Measurements from ENCODE around the gene PREB.

The PREB gene

GRCh38 chr2:27099334-27099955 is 35.0 kb downstream of the PREB start:
- in situ Hi-C loops (cut with MboI; ENCODE audit: low sequenced_read_pairs): no loop called here

DNA sequence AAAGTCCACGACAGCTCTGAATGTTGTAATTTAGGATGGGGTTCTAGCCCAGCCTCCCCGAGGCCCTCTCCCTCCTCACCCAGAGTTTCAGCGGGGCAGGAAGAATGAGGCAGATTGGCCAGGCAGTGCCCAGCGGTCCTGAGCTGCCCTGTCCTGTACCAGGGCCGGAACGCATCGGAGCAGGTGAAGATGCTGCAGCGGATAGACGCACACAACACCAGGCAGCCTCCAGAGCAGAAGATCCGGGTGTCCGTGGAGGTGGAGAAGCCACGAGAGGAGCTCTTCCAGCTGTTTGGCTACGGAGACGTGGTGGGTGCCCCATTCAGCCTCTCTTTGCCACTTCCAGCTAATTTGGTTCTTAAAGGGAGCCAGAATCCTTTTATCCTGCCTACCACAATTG is 37.1 kb downstream of the PREB start:
- in situ Hi-C loops (cut with MboI; ENCODE audit: low sequenced_read_pairs): no loop called here

GRCh38 chr2:27096748-27097297 is 37.6 kb downstream of the PREB start:
- in situ Hi-C loops (cut with MboI; ENCODE audit: low sequenced_read_pairs): no loop called here

DNA sequence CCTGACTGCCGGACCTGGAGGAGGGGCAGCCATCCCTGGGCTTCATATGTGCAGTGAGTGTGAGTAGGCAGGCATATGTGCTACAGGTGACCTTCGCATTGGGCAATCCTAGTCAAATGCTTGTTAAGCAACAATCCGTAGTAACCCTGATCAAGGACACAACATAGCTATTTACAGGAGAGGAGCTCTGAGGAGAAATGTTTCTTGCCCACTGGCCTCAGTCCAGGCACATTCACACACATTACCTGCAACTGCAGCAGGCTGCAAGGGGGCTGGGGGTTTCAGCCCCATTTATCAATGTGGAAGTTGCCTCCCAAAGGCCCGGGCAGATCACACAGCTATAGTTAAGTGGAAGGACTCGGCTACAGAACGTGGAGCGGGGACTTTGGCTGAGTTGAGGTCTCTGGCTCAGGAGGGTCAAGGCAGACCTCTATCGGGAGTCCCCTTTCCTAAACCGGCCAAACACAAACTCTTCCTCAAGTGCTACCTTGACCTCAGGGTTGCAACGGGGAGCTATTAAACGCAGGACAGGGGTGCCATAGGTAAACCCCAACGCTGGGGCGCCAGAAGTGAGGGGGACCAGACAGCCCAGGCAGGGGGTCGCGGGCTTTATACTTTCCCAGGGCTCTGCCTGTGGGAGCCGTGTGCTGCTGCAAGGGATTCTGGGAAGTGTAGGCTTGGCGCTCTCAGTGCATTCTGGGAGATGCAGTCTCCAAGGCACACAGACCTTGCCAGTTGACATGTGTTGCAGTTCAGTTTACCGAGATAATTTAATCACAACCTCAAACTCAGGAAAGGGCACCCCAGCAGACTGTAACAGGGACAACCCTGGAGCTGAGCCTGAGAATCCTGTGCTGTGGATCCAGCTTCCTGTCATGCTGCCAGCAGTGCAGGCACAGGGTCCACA is 38.4 kb downstream of the PREB start:
- in situ Hi-C loops (cut with MboI; ENCODE audit: low sequenced_read_pairs): no loop called here

DNA sequence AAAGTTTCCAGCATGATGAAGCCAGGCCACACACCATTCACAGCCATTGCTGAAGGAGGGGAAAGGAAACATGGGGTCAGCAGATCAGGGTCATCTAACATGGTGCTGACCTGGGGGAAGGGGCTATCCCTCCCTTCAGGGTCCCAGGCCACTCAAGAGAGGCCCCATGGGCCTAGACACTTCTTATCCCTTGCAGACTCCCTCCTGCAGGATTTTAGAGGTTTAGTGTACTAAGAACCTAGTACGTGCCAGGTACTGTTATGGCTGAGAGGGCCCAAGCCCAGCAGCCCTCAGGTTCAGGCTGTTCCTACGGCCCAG is 39.0 kb downstream of the PREB start:
- in situ Hi-C loops (cut with MboI; ENCODE audit: low sequenced_read_pairs): no loop called here

- in situ Hi-C loops (cut with MboI; ENCODE audit: low sequenced_read_pairs): no loop called here
Measured at GRCh38 chr2:27094353-27094984, 40.0 kb downstream of the PREB start.

- in situ Hi-C loops (cut with MboI; ENCODE audit: low sequenced_read_pairs): no loop called here
Measured at GRCh38 chr2:27093430-27094352, 40.7 kb downstream of the PREB start.

- in situ Hi-C loops (cut with MboI; ENCODE audit: low sequenced_read_pairs): no loop called here
Measured at GRCh38 chr2:27092696-27093429, 41.6 kb downstream of the PREB start.

DNA sequence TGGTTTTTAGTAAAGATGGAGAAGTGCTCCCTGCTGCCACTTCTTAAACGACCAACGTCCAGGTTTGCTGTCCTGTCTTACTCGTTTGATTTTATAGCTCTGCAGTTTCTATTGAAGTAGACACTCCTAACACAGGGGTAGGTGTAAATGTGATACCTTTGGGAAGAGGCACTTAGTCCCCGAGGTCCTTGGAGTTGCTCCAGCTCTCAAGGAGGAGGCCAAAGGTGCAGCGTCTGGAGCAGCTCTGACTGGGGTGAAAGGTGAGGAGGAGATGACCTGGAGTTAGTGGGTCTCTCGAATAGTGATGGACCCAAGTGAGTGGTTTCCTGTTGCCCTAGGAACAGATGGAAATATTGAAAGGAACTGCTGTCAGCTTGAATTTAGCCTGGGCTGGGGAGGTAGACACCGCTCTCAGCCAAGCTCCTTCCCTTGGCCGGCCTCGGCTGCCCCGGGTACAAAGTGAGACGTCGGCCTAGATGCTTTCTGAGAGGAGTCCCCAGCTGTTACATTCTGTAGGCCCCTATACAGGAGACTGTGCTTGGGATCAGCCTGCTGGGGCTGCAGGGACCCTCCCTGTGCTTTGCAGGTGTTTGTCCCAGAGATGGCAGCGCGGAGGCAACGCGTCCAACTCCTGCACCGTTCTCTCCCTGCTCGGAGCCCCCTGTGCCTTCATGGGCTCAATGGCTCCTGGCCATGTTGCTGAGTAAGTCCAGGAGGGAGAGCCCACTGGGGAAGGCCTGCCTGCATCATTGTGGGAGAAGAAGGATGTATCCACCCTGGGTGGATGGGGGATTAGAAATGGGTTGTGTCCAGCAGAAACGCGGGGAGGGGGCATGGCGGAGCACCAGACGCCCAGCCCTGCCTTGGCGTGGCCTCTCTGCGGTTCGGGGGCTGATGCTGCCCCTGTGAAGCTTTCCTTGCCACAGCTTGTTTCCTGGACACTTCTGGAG is 42.4 kb downstream of the PREB start:
- in situ Hi-C loops (cut with MboI; ENCODE audit: low sequenced_read_pairs): no loop called here

GRCh38 chr2:27089111-27089954 is 45.1 kb downstream of the PREB start:
- in situ Hi-C loops (cut with MboI; ENCODE audit: low sequenced_read_pairs): no loop called here

DNA sequence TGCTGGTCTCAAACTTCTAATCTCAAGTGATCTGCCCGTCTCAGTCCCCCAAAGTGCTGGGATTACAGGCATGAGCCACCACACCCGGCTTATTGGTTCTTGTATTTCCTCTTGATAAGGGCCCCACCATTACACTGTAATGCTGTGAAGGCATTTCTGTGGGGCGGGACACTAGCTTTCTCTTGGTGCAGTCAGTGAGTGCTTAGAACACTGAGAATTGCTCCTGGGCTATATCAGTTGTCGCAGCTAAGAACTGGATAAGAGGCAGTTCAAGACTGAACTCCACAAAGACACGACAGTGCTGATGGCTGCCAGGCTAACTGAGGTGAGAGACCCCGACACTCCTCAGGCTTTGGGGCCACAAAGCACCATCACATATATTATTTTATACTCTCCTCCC is 45.8 kb downstream of the PREB start:
- in situ Hi-C loops (cut with MboI; ENCODE audit: low sequenced_read_pairs): no loop called here

DNA sequence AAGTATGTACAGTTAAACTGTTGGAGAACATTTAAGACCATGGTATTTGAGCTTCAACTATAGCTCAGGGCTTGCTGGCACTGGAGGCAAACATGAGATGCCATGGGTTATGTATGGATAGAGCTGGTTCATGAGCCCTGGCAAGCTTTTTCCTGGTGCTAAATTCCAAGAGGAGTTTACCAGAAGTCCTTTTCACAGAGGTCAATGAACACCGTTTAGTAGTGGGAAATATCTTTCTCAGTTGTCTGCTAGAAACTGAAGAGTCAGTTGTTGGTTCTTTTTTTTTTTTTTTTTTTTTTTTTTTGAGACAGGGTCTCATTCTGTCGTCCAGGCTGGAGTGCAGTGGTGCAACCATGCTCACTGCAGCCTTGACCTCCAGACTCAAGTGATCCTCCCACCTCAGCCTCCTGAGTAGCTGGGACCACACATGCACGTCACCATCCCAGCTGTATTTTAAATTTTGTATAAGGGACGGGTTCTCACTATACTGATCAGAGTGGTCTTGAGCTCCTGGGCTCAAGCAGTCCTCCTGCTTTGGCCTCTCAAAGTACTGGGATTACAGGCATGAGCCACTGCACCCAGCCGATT is 46.5 kb downstream of the PREB start:
- in situ Hi-C loops (cut with MboI; ENCODE audit: low sequenced_read_pairs): no loop called here

DNA sequence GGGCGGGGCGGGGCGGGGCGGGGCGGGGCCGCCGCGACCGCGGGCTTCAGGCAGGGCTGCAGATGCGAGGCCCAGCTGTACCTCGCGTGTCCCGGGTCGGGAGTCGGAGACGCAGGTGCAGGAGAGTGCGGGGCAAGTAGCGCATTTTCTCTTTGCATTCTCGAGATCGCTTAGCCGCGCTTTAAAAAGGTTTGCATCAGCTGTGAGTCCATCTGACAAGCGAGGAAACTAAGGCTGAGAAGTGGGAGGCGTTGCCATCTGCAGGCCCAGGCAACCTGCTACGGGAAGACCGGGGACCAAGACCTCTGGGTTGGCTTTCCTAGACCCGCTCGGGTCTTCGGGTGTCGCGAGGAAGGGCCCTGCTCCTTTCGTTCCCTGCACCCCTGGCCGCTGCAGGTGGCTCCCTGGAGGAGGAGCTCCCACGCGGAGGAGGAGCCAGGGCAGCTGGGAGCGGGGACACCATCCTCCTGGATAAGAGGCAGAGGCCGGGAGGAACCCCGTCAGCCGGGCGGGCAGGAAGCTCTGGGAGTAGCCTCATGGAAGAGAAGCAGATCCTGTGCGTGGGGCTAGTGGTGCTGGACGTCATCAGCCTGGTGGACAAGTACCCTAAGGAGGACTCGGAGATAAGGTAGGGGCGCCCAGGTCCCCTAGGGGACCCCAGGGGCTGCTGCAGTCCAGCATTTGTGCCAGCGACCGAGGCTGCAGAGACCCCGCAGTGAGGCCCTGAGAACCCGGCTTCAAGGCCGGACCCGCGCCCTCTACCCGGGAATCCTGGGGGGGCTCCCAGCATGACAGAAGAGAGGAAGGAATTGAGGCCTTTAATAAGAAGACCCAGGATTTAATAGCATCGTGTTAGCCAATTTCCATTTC is 47.5 kb downstream of the PREB start, which contains the start of gene KHK:
Gene KHK (plus strand): TSS at position 49 of the 870 bp plus-strand sequence. CDS start 488 bp downstream, at position 537.
- in situ Hi-C loops (cut with MboI; ENCODE audit: low sequenced_read_pairs): no loop called here

- in situ Hi-C loops (cut with MboI; ENCODE audit: low sequenced_read_pairs): no loop called here
Measured at GRCh38 chr2:27086090-27086723, 48.2 kb downstream of the PREB start.

DNA sequence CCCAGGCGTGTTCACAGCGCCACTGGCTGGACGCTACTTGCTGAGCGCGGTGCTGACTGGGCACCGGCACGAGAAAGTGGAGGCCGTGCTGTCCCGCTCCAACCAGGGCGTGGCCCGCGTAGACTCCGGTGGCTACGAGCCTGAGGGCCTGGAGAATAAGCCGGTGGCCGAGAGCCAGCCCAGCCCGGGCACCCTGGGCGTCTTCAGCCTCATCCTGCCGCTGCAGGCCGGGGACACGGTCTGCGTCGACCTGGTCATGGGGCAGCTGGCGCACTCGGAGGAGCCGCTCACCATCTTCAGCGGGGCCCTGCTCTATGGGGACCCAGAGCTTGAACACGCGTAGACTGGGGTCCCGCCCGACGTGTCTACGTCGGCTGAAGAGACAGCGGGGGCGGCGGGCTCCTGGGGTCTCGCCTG is 48.8 kb downstream of the PREB start:
- in situ Hi-C loops (cut with MboI; ENCODE audit: low sequenced_read_pairs): no loop called here

- in situ Hi-C loops (cut with MboI; ENCODE audit: low sequenced_read_pairs): no loop called here
Measured at GRCh38 chr2:27085062-27085672, 49.3 kb downstream of the PREB start.
